Measurements from ENCODE around the gene XXYLT1. TPM values are rescaled to one million over a fixed set of nuclear protein-coding genes. Genes with fewer than 3 reads are reported as not detected.

The XXYLT1 gene
- total and polyA plus RNA-seq, 2 of the 4 experiments (the other 2 are of a cell fraction): 14.7 to 18.1 TPM

- no peak for TF ChIP-seq CTCF (conservative IDR thresholded peaks at IDR 0.05; ENCODE audit: low read depth, low read length)
- TF ChIP-seq RCOR1 (IDR thresholded peaks at IDR 0.05; ENCODE audit: insufficient replicate concordance, low read length): no peak
- TF ChIP-seq POLR2A (IDR thresholded peaks at IDR 0.05; ENCODE audit: low read depth, low read length): no peak
Measured at GRCh38 chr3:195154793-195155535, 116.0 kb downstream of the XXYLT1 start (continued).

Measured in IMR-90 (cell line).